Measurements from ENCODE around the gene AOC2. TPM values are rescaled to one million over a fixed set of nuclear protein-coding genes. Genes with fewer than 3 reads are reported as not detected.

The AOC2 gene
- total and polyA plus RNA-seq, 2 of the 8 experiments (the other 6 are each of a cell fraction or from before 2014, with no cell fraction given) = 4.2 to 4.7 TPM

DNA sequence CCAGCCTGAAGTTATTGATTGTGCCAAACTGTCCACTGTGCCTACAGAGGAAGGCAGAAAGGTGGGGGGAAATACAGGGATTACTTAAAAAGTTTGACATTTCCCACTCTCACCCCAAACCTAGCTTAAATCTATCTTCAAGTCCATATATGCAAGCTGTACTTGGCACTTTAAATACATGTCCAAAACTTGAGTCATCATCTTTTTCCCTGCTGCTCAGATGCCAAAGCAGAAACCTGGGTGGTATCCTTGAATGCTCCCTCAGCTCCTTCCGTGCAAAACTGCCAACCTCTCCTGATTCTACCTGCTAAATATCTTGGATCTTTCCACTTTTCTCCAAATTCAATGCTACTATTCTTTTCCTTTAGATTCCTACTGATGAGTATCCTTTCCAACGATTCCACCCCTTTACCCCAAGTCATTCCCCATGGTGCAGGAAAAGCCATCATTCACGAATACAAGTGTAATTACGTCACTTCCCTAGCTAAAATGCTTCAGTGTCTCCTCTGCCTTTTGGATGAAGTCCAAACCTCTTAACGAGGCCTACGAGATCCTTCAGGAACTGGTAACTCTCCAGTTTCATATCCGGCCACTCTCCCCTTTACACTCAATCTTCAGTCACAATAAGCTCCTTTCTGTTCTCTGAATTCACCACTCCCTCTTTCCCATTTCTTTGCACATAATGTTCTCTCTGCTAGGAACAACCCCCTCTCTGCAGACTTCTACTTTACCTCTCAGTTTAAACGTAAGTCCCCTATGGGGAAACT lies 29.6 kb upstream of the AOC2 start (continued):
- TF ChIP-seq POU5F1 (IDR thresholded peaks at IDR 0.05; ENCODE audit: low read depth, low read length) (no peak), RNF2 (IDR thresholded peaks at IDR 0.05; ENCODE audit: borderline replicate concordance, low read depth, low read length, missing control alignments, poor library complexity, severe bottlenecking) (no peak)
